Fibroblast of skin of back (primary cell): ENCODE data around the gene PRUNE2.
A peak's percentile ranks its signal among the peaks of the same experiment; 100 is the strongest.
"Not testable (repeated sequence)": the region's sequence is repeated elsewhere in the genome, so short reads cannot be mapped to it uniquely, and the experiment has no call there.

Source experiments
- DNase-seq: peaks from one replicate; pipeline ENCODE4 v3.0.0-alpha.2; 2013

Gene PRUNE2

GRCh38 chr9:76619197-76619596, 286.7 kb downstream of the PRUNE2 start:
- DNase-seq = no peak

GRCh38 chr9:76618762-76619161, 287.2 kb downstream of the PRUNE2 start:
- DNase-seq = peak; percentile 73

GRCh38 chr9:76617497-76618175, 288.3 kb downstream of the PRUNE2 start:
- DNase-seq = no peak

GRCh38 chr9:76616780-76617179, 289.1 kb downstream of the PRUNE2 start:
- DNase-seq = no peak

GRCh38 chr9:76615177-76615603, 290.7 kb downstream of the PRUNE2 start:
- DNase-seq = no peak

GRCh38 chr9:76613974-76614373, 291.9 kb downstream of the PRUNE2 start:
- DNase-seq = no peak

GRCh38 chr9:76613150-76613781, 292.6 kb downstream of the PRUNE2 start:
- DNase-seq = no peak

- DNase-seq = peak; percentile 72
These were observed 295.9 kb downstream of the PRUNE2 start for GRCh38 chr9:76610011-76610352.

- DNase-seq = no peak
These were observed 296.5 kb downstream of the PRUNE2 start for GRCh38 chr9:76609285-76610010.

- no peak for DNase-seq
These were observed 297.2 kb downstream of the PRUNE2 start for GRCh38 chr9:76608575-76609273.

- no peak for DNase-seq
These were observed 298.0 kb downstream of the PRUNE2 start for GRCh38 chr9:76607730-76608436.

GRCh38 chr9:76605321-76605900, 300.5 kb downstream of the PRUNE2 start:
- DNase-seq = no peak

GRCh38 chr9:76603931-76604570, 301.9 kb downstream of the PRUNE2 start:
- no peak for DNase-seq

- DNase-seq = peak; percentile 40
These were observed 302.4 kb downstream of the PRUNE2 start for GRCh38 chr9:76603448-76603895.

GRCh38 chr9:76602199-76602598, 303.7 kb downstream of the PRUNE2 start:
- DNase-seq = no peak

GRCh38 chr9:76600007-76600615, 305.8 kb downstream of the PRUNE2 start:
- DNase-seq = no peak

- DNase-seq = no peak
These were observed 306.9 kb downstream of the PRUNE2 start for GRCh38 chr9:76598981-76599380.

GRCh38 chr9:76595645-76596044, 310.3 kb downstream of the PRUNE2 start:
- no peak for DNase-seq

- DNase-seq = no peak
These were observed 311.0 kb downstream of the PRUNE2 start for GRCh38 chr9:76594764-76595424.

- DNase-seq = not testable (repeated sequence)
These were observed 311.8 kb downstream of the PRUNE2 start for GRCh38 chr9:76593961-76594735.
